NCI-H1436 (cell line): Measurements from ENCODE around the gene IL17A.
A peak's percentile ranks its signal among the peaks of the same experiment; 100 is the strongest.

Source experiments
- DNase-seq: peaks from one replicate; lab custom pipeline; 2025; lab: John Stamatoyannopoulos, UW

IL17A gene

DNA sequence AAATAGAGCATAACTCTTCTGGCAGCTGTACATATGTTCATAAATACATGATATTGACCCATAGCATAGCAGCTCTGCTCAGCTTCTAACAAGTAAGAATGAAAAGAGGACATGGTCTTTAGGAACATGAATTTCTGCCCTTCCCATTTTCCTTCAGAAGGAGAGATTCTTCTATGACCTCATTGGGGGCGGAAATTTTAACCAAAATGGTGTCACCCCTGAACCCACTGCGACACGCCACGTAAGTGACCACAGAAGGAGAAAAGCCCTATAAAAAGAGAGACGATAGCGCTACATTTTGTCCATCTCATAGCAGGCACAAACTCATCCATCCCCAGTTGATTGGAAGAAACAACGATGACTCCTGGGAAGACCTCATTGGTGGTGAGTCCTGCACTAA lies at the start of gene IL17A:
TSS of gene IL17A (plus strand) at position 301 of the 400 bp plus-strand sequence. CDS start at position 358, 57 bp downstream.
- no peak for DNase-seq

GRCh38 chr6:52136934-52137467 lies 49.2 kb upstream of the IL17A start:
- no peak for DNase-seq

- no peak for DNase-seq
Observed at GRCh38 chr6:52138284-52138683, 47.9 kb upstream of the IL17A start.

- no peak for DNase-seq
Observed at GRCh38 chr6:52139985-52140680, 46.0 kb upstream of the IL17A start.

- DNase-seq = no peak
Observed at GRCh38 chr6:52141596-52141995, 44.6 kb upstream of the IL17A start.

DNA sequence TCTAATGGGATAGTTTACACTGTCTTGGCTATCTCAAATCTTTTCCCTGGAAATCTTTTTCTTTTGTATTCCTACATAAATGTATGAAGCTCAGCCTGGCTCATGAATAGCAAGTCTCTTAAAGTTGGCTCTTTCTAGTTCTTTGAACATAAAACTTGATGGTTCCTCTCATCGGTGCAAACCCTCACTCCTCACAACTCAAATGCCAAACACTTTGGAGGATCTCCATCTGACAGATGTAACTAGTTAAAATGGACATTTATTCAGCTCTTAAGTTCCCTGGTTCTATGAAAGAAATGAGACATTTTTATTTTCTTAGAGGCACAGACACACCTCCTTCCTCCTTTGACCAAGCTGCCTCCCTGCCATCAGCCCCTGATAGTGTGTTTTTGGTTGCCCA lies 43.6 kb upstream of the IL17A start:
- no peak for DNase-seq

- no peak for DNase-seq
Observed at GRCh38 chr6:52143551-52143950, 42.6 kb upstream of the IL17A start.

DNA sequence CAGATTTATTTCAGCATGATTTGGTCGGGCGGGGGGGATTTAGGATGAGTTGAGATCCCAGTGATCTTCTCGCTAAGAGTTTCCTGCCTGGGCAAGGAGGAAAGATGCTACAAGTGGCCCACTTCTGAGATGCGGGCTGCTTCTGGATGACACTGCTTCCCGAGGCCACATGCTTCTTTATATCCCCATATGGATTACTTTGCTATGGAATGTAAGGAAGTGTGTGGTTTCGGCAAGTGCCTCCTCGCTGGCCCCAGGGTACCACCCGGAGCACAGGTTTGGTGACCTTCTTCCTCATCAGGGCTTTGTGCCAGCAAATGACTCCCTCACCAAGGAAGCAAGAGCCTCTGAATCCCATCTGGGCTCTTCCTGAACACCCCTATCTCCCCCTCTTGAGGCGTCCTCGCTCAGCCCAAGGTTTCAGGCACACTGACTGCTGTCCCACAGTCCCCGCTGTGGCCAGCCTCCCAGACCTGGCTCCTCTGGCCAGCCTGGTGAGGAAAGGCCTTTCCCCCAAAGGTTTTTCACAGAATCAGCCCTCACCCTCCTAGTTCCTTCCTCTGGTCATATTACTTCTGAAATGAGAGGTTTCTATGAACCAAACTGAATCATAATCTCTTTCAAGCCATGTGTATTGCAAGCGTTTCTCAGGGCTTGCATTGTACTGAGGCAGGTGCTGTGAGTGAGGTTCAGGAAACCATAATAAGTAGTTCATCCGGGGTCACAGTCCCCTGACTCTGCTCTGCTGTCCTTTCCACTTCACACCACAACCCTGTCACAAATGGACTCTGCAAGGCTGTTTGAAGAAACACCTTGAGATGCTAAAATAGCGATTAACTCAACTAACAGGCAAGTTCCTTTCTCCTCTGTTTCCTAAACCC lies 41.7 kb upstream of the IL17A start:
- no peak for DNase-seq

- no peak for DNase-seq
Observed at GRCh38 chr6:52146851-52147445, 39.2 kb upstream of the IL17A start.

DNA sequence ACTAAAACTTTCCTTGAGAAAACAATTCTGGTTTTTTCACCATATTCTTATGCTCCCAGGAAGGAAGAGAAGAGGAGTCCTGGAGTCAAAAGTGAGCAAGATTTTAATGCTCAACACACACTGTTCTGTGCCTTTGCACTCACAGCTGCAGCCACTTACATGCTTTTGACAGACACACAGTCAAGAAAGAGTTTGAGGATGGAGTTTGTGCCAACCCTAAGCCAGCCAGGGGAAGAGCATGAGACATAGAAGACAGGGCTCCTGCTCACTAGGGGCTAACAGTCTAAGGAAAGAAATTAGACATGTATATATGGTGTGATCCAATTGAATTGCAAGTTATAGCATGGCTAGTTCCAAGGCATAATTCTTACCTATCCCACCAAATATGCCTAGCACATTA lies 37.1 kb upstream of the IL17A start:
- no peak for DNase-seq

- DNase-seq = no peak
Observed at GRCh38 chr6:52149949-52150348, 36.2 kb upstream of the IL17A start.

DNA sequence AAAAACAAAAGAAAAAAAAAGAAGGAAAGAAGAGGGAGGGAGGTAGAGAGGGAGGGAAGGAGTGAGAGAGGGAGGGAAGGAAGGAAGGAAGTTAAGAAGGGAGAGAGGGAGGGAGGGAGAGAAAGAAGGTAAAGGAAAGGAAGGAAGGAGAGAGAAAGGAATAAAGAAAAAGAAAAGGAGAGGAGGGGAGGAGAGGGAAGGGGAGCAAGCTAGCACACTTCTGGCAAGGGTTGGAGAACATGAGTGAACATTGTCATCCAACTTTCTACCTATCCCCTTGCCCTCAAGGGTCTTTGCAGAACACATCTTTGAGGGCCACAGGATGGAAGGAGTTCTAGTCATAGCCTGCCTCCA lies 34.1 kb upstream of the IL17A start:
- no peak for DNase-seq

DNA sequence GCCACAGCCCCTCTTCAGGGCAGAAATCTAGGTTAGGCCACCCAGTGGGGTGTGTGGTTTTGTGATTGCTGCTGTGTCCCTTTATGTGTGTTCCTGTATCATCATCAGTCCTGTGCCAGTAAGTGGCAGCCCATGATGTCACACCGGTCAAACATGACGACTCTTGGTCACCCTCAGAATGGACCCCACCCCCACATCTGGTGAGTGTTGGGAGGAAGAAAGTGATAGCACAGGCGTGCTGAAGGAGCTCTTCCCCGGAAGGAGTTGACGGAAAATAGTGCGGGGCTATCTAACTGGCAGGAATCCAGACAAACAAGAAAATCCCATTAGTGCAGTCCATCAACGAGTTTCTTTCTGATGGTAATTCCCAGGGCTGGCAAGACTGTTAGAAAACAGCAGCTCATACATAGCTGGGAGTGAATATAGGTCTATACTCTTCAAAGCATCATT lies 33.4 kb upstream of the IL17A start:
- DNase-seq = no peak

DNA sequence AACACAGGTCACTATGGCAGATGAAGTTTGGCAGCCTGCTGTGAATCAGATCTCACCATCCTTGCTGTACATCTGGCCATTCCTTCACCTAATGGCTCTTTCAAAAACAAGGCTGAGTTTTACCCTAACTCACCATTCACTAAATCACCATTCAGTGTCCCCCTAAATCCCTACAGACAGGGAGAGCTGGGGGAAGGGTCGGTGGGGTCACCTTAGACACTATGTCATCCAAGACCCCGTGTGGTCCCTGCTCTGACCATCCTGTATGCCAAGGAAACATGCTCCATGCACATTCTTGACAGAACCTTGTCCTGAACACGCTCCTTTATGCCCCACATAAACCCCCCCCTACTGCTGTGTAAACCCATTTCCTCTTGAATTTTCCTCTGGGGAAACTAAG lies 31.8 kb upstream of the IL17A start:
- DNase-seq = no peak

DNA sequence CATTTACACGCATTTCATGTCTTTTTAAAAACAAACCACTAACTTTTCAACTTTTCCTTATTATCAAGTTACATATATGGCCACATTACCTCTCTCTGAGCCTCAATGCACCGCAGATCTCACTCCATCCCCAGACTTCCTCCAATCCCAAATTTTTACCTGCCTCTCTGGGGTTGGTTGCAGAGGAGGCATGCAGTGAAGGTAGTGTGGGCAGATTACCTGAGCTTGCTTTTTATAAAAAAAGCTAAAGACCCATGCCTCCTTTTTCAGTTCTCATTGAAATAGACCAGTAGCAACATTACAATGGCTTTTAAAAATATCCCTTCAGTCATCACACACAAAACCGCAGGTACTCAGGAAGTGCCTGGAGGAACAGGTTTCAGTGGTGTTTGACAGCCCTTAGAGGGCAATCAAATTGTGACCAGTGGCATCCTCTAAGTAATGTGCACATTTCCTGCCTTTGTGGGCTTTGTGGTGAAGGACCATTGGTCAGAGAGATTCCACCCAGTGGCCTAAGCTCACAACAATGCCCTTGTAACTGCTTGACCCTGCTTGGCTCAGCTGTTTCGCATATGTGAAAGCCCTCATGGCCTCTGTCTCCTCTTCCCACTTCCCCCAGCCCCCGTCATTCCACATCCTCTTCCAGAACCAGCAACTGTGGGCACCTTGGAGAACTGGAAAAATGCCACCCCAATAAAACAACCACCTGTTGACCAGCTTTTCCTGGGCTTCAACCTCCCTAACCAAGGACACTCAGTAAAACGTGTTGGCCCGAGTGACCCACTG lies 30.2 kb upstream of the IL17A start:
- DNase-seq = no peak

- DNase-seq = no peak
Observed at GRCh38 chr6:52157301-52157941, 28.8 kb upstream of the IL17A start.

DNA sequence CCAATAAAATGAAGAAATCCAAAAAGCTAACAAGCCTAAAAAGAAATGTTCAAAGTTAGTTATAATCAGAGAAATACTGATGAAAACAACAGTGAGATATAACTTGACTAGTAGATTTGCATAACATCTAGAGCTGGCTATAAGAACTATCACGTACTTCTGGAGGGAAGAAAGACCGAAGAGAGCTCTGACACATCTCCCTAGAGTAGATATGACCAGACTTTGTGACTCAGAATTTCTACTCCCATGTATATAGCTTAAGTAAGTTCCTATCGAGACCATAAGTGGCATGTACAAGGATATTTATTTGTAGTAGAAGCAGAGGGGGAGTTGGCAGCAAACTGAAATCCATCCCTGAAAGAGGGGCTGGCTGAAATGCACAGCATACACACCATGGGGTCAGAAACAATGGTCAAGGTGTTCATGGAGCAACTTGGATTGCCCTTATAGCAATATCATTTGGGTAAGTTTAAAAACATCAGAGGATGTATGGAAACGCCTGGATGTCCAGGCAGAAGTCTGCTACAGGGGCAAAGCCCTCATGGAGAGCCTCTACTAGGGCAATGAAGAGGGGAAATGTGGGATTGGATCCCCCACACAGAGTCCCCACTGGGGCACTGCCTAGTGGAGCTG lies 25.6 kb upstream of the IL17A start:
- no peak for DNase-seq

DNA sequence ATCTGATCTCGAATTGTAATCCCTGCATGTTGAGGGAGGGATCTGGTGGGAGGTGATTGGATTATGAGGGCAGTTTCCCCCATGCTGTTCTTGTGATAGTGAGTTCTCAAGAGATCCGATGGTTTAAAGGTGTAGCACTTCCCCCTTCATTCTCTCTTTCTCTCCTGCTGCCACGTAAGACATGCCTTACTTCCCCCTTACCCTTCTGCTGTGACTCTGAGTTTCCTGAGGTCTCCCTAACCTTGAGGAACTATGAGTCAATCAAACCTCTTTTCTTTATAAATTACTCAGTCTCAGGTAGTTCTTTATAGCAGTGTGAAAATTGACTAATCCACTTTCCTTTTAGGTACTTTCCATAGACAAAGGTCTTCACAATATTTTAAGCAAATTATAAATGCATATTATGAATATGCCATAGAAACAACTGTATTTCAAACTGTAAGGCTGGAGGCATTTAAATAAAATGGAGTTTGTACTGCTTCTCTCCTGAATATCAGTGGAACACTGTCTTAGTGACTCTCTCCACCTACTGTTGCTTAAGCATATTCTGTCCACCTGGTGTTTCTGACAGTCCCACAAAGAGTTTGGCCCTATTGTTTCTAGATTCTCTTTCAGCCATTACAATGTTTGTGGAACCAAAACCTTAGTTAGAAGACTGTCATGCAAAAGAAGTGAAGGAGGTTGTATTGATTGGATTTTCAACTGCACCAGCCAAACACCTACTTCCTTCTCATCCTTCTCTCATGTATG lies 24.3 kb upstream of the IL17A start:
- DNase-seq = no peak

- DNase-seq = peak; percentile 0
Observed at GRCh38 chr6:52162940-52163908, 23.0 kb upstream of the IL17A start.
